Stimulated activated CD4-positive, alpha-beta T cell treated with anti-CD3 and anti-CD28 coated beads, Interleukin-12 subunit alpha, Interleukin-12 subunit beta, amount 100 ng/mL, for 48 hours (primary cell): ENCODE measurements around the gene VAC14.
"Not testable (repeated sequence)": the region's sequence is repeated elsewhere in the genome, so short reads cannot be mapped to it uniquely, and the experiment has no call there.

Experiments
- DNase-seq, 3 donors: peaks; one replicate each; pipeline ENCODE4 v3.0.0-alpha.2; 2020; ENCODE audit warnings: low read depth in 2 of 3, low spot score in 1 of 3

Gene VAC14

DNA sequence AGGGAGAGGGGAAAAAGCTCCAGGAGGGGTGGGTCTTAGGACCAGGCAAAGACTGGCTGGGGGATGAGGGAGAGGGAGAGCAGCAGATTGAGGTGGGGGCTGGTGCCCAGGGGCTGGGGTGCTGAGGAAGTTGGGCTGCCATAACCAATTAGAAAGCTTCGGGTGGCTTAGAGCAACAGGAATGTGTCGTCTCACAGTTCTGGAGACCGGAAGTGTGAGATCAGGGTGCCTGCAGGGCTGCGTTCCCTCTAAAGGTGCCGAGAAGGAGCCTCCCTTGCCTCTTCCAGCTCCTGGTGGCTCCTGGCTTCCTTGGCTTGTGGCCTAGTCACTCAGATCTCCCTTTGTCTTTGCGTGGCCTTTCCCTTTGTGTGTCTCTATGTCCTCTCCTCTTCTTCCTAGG is 152.4 kb downstream of the VAC14 start:
- no peak for DNase-seq

- DNase-seq, result no peak
Measured at GRCh38 chr16:70647441-70648359, 153.3 kb downstream of the VAC14 start.

DNA sequence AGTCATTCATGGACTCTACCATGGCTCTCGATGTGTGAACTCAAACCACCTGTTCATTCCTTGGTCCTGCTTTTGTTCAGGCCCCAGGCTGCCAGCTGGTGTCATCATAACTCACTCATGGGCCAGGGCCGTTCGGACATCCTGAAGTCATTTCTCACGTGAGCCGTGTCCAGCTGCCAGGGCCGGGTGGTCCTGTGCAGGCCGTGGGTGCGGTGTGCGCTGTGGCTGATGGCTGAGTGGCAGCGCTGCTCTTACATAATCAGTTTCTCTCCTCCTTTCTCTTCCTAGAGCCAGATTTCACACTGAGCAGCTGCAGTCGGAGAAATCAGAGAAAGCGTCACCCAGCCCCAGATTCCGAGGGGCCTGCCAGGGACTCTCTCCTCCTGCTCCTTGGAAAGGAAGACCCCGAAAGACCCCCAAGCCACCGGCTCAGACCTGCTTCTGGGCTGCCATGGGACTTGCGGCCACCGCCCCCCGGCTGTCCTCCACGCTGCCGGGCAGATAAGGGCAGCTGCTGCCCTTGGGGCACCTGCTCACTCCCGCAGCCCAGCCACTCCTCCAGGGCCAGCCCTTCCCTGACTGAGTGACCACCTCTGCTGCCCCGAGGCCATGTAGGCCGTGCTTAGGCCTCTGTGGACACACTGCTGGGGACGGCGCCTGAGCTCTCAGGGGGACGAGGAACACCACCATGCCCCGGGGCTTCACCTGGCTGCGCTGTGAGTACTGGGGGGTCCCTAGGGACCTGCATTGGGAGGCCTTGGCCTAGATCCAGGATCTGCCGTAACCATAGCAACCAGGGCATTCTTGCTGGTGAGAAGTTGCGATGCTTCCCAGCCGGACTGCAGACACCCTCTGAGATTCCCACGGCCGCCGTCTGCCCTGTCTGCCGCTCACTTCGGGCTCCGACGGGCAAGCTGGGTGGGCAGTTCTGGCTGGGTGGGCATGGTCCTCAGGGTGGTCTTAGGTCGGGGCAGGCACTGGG is 154.4 kb downstream of the VAC14 start, which contains the start of gene IL34:
Gene IL34, plus strand, starts transcription at position 300 of the 982 bp plus-strand sequence. Its CDS starts 389 bp downstream, at position 689.
- DNase-seq, result no peak

- DNase-seq, result no peak
Measured at GRCh38 chr16:70644763-70645597, 156.0 kb downstream of the VAC14 start.

GRCh38 chr16:70643264-70643663 is 157.7 kb downstream of the VAC14 start:
- DNase-seq, result not testable (repeated sequence)

- no peak for DNase-seq
Measured at GRCh38 chr16:70642633-70643032, 158.3 kb downstream of the VAC14 start.

DNA sequence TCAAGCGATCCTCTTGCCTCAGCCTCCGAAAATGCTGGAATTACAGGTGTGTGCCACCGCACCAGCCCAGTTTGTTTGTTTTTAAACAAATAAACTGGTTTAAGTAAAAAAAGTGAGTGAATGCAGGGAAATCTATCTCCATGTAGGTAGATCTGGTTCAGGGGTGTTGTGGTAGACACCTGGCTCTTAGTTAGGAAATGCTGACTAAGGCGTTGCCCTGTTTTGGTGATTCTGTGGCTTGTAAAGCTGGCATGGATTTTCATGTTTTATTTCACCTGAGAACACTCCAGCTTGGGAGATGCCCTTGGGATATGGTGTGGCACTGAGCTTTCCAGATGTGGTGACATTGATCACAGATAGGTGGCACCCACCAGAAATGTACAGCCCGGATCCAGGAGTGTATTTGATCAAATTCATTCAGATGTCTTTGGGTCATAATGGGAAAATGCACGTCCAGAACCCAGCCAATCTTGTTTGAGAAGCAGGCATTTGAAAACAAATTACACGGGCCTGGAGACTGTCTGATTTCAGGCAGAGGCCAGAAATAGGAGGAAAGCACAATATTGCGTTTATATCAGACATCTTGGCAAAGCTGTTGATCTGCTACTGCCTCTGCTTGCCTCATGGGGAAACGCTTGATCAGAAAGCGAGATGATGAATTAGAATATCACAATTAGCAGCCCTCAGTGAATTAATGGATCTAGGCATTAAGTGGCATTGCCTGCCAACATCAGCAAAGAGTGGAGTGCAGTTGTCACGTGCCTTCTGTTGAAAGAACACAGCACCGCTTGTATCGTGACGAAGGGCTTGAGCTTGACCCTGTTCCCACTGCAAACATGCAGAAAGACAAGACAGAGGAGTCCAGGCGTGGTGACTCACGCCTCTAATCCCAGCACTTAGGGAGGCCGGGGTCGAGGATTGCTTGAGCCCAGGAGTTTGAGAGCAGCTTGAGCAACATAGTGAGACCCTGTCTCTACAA is 161.9 kb downstream of the VAC14 start:
- no peak for DNase-seq
